HepG2 (cell line): Measurements from ENCODE around the gene TLK1. TPM values are rescaled to one million over a fixed set of nuclear protein-coding genes. Genes with fewer than 3 reads are reported as not detected.

Experiments used
- ARID3A ChIP-seq: IDR thresholded peaks from 2 replicates; pipeline ENCODE4 v1.6.1; 2012; ENCODE audit warnings: low read depth, low read length, improper control_type of control experiment
- ARID5B ChIP-seq: IDR thresholded peaks from 2 replicates; pipeline ENCODE4 v1.4.0; 2020; ENCODE audit warnings: mild to moderate bottlenecking, missing genetic modification reagents
- EP300 ChIP-seq, 3 experiments: sonication (generic) in 1 of 3; formaldehyde crosslinking in 1 of 3; IDR thresholded peaks; 2 replicates each; pipeline versions ENCODE4 v1.5.1 to v1.6.1; 2011 to 2020; ENCODE audit warnings: low read depth in 2 of 3, low read length in 2 of 3, borderline replicate concordance in 1 of 3, improper control_type of control experiment in 1 of 3, mild to moderate bottlenecking in 1 of 3, missing genetic modification reagents in 1 of 3, moderate library complexity in 1 of 3
- GATAD2A ChIP-seq: IDR thresholded peaks from 2 replicates; pipeline ENCODE4 v1.6.1; 2016
- KLF13 ChIP-seq: sonication (generic); formaldehyde crosslinking; IDR thresholded peaks from 2 replicates; pipeline ENCODE4 v1.4.0; 2020; ENCODE audit warnings: mild to moderate bottlenecking, missing genetic modification reagents
- MLLT10 ChIP-seq: sonication (generic); formaldehyde crosslinking; IDR thresholded peaks from 2 replicates; pipeline ENCODE4 v1.4.0; 2020; ENCODE audit warnings: missing genetic modification reagents
- NCOA2 ChIP-seq: sonication (generic); formaldehyde crosslinking; IDR thresholded peaks from 2 replicates; pipeline ENCODE4 v1.8.0; 2022; ENCODE audit warnings: inconsistent platforms
- PATZ1 ChIP-seq: sonication (generic); formaldehyde crosslinking; IDR thresholded peaks from 2 replicates; pipeline ENCODE4 v1.4.0; 2020; ENCODE audit warnings: missing genetic modification reagents
- RARA ChIP-seq: IDR thresholded peaks from 2 replicates; pipeline ENCODE4 v1.6.1; 2016; ENCODE audit warnings: missing genetic modification reagents, missing compliant biosample characterization
- RBM39 ChIP-seq: fragments of 200-400 bp; formaldehyde crosslinking; IDR thresholded peaks from one replicate; pipeline ENCODE4 v1.6.1; 2018; ENCODE audit warnings: antibody characterized with exemption, mild to moderate bottlenecking, low read depth, low read length; ENCODE audit not compliant: poor library complexity, severe bottlenecking
- TEAD3 ChIP-seq: optimal IDR thresholded peaks from 2 replicates; pipeline ENCODE3; 2016; ENCODE audit warnings: borderline replicate concordance
- ZNF746 ChIP-seq: sonication (generic); formaldehyde crosslinking; IDR thresholded peaks from 2 replicates; pipeline ENCODE4 v1.8.0; 2022; ENCODE audit warnings: mild to moderate bottlenecking, missing genetic modification reagents
- polyA plus RNA-seq, 8 experiments: library from polyadenylated mRNA; depleted of rRNA in 3 of 8; stranded (reverse) in 7 of 8; unstranded in 1 of 8; fragments of >200 nt; fragmentation: Illumina TruSeq in 4 of 8; extraction: Trizol in 4 of 8; gene quantifications; 2 replicates each; pipeline versions ENCODE4 v1.2.1 to v1.2.3, GENCODE V29; 2011 to 2016; ENCODE audit warnings: low read depth in 4 of 8, missing spikeins in 1 of 8, mixed read lengths in 1 of 8; ENCODE audit not compliant: insufficient read depth in 1 of 8
- total RNA-seq, 5 experiments: library from RNA; depleted of rRNA; stranded (reverse); fragments of >200 nt; fragmentation: Illumina TruSeq; extraction: Trizol; gene quantifications; 2 replicates each; pipeline ENCODE4 v1.2.3, GENCODE V29; 2016; ENCODE audit warnings: low read depth in 1 of 5
- TF ChIP-seq, protein P1 (sequence below): sonication (generic); formaldehyde crosslinking; IDR thresholded peaks from 2 replicates; pipeline ENCODE4 v1.4.0; 2020; ENCODE audit warnings: missing genetic modification reagents
- TF ChIP-seq, protein P2 (sequence below): sonication (generic); formaldehyde crosslinking; conservative IDR thresholded peaks from 2 replicates; pipeline ENCODE4 v1.4.0; 2020; ENCODE audit warnings: missing genetic modification reagents

TLK1 gene
- total and polyA plus RNA-seq, 2 of the 13 experiments (the other 11 are each of a cell fraction or from before 2014, with no cell fraction given) = 16.8 to 28.7 TPM

GRCh38 chr2:171169333-171169732, 8.6 kb upstream of the TLK1 start (continued):
- TF ChIP-seq RBM39 (no peak), ARID3A (0 out of 2 replicates have a peak, but pooled peaks have one; percentile 32), RARA (CRISPR knock-in tag) (peak; percentile 52), ARID5B (peak; percentile 66), PATZ1 (CRISPR knock-in tag) (no peak), MLLT10 (CRISPR knock-in tag) (no peak), GATAD2A (0 out of 2 replicates have a peak, but pooled peaks have one; percentile 30), KLF13 (CRISPR knock-in tag) (no peak), ZNF746 (CRISPR knock-in tag) (no peak), NCOA2 (CRISPR knock-in tag) (peak; percentile 52; the same call in 1 of the 2 replicates), TEAD3 (CRISPR knock-in tag) (peak; percentile 29), EP300 (IDR thresholded peaks at IDR 0.05; ENCODE audit: low read depth in 2 of 2, low read length in 2 of 2) (peak in 1 of 2 experiments; percentile 30; a peak in 1 of 4 replicates), EP300 (CRISPR knock-in tag; IDR thresholded peaks at IDR 0.05; ENCODE audit: borderline replicate concordance) (no peak)
- TF ChIP-seq, protein P1, sequence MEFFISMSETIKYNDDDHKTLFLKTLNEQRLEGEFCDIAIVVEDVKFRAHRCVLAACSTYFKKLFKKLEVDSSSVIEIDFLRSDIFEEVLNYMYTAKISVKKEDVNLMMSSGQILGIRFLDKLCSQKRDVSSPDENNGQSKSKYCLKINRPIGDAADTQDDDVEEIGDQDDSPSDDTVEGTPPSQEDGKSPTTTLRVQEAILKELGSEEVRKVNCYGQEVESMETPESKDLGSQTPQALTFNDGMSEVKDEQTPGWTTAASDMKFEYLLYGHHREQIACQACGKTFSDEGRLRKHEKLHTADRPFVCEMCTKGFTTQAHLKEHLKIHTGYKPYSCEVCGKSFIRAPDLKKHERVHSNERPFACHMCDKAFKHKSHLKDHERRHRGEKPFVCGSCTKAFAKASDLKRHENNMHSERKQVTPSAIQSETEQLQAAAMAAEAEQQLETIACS = no peak
- TF ChIP-seq, protein P2, sequence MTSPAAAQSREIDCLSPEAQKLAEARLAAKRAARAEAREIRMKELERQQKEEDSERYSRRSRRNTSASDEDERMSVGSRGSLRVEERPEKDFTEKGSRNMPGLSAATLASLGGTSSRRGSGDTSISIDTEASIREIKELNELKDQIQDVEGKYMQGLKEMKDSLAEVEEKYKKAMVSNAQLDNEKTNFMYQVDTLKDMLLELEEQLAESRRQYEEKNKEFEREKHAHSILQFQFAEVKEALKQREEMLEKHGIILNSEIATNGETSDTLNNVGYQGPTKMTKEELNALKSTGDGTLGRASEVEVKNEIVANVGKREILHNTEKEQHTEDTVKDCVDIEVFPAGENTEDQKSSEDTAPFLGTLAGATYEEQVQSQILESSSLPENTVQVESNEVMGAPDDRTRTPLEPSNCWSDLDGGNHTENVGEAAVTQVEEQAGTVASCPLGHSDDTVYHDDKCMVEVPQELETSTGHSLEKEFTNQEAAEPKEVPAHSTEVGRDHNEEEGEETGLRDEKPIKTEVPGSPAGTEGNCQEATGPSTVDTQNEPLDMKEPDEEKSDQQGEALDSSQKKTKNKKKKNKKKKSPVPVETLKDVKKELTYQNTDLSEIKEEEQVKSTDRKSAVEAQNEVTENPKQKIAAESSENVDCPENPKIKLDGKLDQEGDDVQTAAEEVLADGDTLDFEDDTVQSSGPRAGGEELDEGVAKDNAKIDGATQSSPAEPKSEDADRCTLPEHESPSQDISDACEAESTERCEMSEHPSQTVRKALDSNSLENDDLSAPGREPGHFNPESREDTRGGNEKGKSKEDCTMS (CRISPR knock-in tag) = no peak
